HG02623 (cell line): ENCODE measurements around the gene DZIP1L.
"Not testable (repeated sequence)": the region's sequence is repeated elsewhere in the genome, so short reads cannot be mapped to it uniquely, and the experiment has no call there.

Experiments used
- ATAC-seq: cut with Tn5 transposase; IDR thresholded peaks from one replicate; pipeline ENCODE4 v1.9.1; 2021; ENCODE audit warnings: moderate library complexity; ENCODE audit not compliant: unreplicated experiment

DZIP1L gene, protein sequence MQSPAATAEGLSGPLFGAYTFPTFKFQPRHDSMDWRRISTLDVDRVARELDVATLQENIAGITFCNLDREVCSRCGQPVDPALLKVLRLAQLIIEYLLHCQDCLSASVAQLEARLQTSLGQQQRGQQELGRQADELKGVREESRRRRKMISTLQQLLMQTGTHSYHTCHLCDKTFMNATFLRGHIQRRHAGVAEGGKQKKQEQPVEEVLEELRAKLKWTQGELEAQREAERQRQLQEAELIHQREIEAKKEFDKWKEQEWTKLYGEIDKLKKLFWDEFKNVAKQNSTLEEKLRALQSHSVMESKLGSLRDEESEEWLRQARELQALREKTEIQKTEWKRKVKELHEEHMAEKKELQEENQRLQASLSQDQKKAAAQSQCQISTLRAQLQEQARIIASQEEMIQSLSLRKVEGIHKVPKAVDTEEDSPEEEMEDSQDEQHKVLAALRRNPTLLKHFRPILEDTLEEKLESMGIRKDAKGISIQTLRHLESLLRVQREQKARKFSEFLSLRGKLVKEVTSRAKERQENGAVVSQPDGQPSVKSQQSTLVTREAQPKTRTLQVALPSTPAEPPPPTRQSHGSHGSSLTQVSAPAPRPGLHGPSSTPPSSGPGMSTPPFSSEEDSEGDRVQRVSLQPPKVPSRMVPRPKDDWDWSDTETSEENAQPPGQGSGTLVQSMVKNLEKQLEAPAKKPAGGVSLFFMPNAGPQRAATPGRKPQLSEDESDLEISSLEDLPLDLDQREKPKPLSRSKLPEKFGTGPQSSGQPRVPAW

DNA sequence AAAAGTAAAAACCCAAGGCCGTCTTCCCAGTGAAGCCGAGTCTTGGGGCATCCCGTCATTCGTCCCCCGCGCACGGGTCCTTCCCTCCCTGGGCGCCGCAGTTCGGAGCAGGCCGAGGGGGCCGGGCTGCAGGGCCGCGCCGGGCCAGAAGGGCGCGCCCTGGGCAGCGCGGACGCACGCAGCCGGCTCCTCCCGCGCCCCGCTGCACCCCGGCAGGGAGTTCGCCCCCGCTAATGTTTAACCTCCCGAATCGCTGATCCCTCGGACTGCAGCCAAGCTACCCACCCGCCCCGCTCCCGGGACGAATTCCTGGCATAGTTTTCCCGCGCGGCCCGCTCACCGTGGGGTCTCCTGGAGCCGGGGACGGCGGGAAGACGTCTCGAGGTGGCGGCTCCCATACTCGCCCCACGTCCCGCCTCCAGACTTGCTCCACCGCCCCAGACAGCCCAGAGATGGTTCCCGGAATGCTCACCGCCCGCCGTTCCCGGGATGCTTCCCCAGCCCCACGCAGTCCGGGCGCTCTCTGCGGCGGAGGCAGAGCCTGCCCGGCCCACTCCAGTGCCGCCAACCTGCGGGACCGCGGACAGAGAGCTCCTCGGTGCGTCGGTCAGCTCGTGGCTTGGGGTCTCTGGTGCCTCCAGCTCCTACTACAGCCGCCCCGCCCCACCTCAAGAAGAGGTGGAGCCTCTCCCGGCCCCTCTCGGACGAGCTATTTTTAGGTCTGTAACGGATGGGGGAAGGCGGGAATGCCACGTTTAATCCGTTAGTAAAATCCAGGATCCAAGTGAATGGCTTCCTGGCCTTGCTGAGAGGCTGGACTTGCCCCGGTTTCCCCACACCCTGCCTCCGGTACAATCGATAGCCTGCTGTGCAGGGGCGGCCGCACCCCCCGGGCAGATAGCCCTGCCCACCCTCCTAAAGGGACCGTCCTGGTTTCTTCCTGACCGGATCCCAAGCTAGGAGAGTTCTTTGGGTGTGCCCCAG is at the start of gene DZIP1L:
Gene DZIP1L (minus strand): TSS at position 621 of the 984 bp plus-strand sequence. CDS start 11,637 bp downstream, outside the sequence.
- peak; percentile 75 for ATAC-seq

DNA sequence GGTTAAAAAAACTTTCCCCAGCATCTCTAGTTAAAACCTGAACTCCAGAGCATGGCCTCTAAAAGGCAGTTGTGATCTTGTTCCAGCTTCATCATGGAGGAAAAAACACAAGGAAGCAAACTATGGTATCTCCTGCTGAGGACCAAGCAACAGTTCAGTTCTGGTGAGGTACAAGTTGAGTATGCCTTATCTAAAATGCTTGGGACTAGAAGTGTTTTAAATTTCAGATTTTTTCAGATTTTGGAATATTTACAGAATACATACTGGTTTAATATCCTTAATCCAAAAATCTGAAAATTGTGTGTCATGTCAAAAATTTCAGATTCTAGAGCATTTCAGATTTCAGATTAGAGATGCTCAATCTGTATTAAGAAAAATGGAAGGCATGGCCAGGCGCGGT is 49.7 kb upstream of the DZIP1L start:
- no peak for ATAC-seq

DNA sequence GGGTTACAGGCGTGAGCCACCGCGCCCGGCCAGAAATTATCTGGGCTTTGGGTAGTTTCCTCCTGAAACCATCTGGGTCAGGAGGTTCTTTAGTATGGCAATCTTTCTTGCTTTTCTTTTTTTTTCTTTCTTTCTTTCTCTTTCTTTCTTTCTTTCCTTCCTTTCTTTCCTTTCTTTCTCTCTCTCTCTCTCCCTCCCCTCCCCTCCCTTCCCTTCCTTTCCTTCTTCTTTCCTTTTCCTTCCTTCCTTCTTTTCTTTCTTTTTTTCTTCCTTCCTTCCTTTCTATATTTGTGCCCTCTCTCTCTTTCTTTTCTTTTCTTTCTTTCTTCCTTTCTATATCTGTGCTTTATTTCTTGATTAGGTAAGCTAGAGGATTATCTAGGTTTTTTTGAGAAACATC is 42.3 kb upstream of the DZIP1L start:
- ATAC-seq: no peak

DNA sequence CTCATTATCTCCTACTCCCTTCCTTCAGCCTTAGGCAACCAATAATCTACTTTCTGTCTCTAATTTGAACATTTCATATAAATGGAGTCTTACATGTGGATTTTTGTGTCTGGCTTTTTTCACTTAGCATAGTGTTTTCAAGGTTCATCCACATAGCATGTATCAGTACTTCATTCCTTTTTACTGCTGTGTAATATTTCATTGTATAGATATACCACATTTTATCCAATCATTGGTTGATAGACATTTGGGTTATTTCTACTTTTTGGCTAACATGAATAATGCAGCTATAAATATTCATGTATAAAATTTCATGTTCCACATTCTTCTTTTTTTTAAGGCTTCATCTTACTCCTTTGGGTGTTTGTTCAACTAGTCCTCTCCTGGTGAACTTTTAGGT is 39.1 kb upstream of the DZIP1L start:
- ATAC-seq: no peak

DNA sequence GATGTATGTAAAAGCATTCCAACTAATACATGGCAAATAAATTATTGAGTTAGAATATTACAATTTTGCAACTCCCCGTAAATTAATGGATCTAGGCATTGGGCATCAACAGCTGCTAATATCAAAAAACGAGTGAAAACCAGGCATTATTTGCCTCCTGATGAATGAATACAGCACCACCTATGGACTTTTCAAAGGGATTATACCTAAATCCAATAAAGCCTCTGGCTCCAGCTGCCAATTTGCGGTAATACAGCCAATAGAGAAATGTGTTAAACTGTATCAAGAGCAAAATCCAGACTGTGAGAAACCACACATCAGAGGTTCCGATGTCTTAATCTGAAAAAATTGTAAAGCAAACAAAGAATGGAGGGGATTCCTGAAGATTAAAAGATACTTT is 33.1 kb upstream of the DZIP1L start:
- ATAC-seq: no peak

DNA sequence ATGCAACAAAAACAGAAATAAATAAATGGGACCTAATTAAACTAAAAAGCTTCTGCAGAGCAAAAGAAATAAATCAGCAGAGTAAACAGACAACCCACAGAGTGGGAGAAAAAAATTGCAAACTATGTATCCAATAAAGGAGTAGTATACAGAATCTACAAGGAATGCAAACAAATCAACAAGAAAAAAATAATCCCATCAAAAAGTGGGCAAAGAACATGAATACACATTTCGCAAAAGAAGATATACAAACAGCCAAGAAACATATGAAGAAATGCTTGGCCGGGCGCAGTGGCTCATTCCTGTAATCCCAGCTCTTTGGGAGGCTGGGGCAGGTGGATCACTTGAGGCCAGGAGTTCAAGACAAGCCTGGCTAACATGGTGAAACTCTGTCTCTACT is 26.8 kb upstream of the DZIP1L start:
- ATAC-seq: not testable (repeated sequence)

DNA sequence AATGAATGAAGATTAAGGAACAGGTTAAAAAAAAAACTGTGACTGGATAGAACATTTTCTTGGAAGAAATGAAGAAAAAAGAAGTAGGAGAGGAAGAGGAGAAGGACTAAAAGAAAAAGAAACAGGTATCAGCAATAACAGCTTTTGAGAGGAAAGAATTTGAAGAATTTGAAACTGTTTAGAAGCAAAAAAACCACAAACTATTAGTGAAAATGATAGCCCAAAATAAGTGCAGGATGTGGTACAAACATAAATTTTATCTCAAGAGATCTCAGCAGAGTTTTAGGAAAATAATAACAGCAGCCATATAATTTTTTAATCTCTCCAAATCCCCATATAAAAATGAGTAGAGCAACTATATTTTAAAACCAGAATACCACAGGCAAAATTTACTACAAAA is 25.5 kb upstream of the DZIP1L start:
- no peak for ATAC-seq

DNA sequence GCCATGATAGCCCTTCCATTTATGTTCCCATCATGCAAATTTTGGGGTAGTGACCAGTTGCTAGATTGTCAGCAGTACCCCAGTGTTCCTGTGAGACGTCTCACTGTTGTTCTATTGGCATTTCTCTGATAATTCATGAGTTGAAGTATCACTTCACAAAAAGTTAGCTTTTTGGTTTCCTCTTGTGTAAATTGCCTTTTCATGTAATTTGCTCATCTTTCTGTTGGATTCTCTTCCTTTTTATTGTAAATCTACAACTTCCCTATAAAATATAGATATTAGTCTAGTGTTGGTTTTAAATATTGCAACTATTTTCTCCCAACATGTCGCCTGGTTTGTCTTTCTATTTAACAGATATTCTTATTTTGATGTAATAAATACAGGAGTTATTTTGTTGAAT is 24.3 kb upstream of the DZIP1L start:
- no peak for ATAC-seq

DNA sequence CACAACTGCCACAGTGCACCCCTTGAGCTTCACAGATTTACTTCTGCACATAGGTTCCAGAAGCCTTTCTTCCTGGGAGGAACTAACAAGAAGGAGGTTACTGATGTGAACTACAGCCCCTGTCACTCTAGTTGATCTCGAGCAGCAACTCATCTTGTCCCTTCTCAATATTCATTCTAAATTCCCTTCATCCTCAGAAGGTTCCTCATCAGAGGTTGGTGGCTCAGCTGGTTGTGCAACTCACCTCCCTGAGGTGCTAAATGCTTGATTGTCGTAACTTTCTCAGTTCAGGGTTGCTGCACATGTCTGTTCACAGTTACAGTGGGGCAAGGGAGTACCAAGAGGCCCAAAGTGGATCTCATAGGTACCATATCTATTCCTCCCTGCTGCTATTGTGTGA is 22.5 kb upstream of the DZIP1L start:
- no peak for ATAC-seq

DNA sequence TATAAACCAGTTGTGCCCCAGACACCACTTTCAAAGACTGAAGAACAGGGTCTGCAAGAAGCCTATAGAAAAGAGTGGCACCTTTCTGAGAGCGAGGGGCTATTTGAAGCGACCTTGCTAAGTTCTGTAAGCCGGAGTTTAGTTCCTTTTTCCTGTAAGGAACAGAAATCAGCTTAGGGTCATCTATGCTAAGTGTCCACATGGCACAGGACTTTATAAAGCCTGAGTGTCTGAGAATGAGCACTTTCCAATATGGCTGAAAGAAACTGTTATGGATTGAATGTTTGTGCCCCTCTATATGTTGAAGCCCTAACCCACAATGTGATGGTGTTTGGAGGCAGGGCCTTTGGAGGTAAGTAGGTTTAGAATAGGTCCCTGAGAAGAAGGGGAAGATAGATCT is 20.8 kb upstream of the DZIP1L start:
- no peak for ATAC-seq

DNA sequence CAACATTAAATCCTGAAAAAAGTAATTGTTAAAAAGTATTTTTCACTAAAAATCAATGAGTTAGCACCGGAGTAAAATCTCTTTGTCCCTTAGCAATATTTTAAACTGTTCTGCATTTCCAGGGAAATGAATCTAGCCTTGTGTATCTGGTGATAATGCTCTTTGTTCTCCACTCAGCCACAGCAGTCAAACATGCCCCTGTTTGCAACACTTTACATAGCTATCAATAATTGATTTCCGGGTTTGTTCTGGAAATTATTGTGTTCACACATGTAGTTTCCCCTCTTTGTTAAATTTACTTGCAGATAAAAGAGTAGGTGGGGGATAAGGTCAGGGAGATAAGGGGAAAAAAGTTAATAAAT is 20.4 kb upstream of the DZIP1L start:
- no peak for ATAC-seq

DNA sequence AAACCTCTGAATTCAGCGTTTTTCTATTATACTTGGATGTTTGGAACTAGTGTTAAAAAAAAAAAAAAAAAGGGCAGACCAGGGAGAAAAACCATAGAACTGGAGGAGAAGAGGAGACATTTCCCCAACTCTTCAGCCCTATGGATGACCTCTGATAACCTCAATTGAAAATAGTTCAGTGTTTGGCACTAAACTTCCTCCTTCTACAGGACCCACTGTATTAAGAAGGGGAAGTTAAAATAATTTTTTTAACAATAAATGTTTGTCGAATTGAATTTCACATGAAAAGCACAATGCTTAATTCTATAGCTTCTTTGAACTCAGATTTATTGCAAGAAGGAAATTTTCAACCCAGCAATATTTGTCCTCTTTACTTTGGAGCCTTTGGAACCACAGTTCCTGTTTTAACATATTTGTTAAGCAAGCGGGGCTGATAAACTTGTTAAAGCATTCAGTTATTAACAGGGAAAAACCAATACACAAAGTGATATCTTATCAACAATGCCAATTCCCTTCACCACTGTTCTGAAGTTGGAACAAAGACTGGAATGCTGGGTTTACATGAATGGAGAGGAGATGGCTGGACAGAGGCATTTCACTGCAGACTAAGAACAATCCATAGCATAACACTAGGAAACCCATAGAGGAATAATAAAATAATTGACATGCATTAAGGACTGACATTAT is 19.9 kb upstream of the DZIP1L start:
- ATAC-seq: no peak

DNA sequence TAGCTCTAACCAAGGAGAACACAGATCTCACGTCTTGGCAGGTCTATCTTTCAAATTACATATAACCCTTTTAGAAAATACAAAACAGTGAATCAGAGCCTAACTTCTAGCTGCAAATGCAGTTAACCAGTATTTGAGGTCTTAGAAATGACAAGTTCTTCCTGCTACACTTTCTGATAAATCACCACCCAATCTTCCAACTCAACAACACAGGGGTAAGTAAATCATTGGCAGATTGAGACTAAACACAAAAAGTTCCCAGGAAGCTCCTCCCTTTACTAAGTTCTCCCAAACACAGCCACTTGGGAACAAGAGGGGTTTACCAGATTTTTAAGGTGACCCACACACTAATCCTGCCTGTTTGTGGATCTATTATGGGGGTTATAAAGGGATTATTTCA is 16.8 kb upstream of the DZIP1L start, which contains the start of gene A4GNT:
Gene A4GNT (minus strand): TSS at position 152 of the 400 bp plus-strand sequence. CDS start 1,134 bp downstream, outside the sequence.
- ATAC-seq: no peak

DNA sequence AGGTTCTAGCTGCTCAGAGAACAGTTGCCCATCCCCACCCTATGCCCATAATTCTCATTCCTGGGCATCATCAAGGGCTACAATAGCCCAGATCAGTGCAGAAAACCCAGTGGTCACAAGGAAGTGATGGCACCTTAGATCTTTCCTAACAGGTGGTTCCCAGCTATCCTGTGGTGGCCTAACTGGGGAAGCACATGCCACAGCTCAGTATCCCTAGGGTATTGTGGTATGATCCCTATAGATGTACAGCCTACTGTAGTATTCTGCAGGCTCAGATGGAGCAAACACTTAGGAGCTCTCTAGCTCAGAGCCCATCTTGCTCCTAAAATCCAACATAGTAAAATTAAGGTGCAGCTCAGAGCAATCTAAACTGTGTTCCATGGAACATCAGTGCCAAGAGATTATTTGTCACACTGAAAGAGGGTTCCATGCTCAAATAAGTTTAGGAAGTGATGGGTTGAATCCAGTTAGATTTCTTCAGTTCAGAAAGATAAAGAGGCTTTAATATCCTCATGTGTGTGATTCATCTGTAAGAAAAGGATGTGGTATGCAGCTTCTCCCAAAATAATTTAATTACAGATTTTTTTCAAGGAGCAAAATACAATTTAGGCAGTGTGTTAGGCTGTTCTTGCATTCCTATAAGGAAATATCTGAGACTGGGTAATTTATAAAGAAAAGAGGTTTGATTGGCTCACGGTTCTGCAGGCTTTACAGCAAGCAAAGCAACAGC is 12.4 kb upstream of the DZIP1L start:
- ATAC-seq: no peak

DNA sequence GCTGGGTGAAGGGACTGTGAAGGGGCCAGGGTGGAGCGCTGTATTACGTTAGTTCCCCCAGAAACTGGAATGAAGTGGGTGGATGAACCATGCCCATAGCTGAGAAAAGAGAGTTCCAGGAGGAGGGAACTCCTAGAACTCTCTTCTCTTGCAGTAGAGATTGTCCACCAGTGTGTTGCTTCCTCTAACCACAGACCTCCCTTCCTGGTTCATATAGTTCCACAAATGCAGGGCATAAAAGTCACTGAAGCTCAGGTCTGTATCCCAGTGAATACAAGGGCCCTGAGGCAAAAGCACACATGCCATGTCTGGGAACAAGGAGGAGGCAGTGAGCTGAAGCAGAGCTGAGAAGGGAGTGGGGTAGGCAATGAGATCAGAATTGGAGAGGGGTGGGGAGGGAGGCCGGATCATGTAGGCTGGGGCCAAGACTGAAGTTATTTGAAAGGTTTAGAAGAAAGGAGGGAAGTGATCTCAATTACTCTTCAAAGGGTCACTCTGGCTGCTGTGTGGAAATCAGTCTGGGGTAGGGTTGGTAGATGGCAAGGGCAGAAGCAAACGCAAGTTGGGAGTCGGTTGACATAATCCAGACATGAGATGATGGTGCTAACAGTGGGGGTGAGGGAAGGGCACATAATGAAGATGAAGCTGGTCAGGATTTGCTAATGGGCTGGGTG is 10.3 kb upstream of the DZIP1L start:
- no peak for ATAC-seq

DNA sequence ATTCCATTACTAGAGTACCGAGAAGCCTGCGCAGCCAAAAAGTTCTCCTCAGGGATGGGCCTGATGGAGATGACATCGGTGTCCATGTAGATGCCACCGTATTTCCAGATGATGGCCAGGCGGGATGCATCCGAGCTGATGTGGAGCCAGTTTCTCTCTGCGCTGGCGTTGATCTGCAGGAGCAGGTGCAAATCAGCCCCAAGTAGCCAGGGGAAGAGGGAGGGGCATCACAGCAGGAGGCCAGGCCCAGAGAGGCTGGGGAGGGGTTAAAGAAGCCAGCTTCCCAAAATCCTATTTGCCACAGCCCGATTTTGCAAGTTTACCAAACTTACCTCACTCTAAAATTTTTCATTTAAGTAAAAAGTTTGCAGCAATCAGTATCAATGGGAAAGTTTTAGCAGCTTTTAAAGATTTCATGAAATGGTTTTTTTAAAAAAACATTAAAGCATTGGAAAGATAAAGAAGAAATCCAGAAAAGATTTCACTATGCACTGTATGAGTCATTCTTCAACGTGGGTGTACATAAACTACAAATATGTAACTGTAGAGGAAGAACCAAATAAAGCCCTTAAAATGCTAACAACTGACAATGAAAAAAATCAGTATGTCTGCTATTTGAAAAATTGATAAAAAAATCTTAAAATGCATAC is 9.4 kb upstream of the DZIP1L start:
- no peak for ATAC-seq

DNA sequence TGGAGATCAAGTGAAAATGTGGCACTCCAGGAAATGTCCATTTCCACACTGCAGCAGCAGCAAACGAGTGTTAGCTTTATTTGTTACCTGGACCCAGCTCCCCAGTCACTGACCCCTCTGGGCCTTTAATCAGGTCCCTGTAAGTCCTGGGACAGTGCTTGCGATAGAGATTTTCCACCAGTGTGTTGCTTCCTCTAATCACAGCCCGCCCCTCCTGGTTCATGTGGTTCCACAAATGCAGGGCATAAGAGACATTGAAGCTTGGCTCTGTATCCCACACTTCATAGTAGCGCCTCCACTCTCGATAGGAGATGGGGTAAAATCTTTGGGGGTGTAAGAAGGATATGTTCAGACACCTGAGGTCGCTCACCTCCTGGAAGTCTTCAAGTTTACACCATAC is 8.8 kb upstream of the DZIP1L start:
- no peak for ATAC-seq

DNA sequence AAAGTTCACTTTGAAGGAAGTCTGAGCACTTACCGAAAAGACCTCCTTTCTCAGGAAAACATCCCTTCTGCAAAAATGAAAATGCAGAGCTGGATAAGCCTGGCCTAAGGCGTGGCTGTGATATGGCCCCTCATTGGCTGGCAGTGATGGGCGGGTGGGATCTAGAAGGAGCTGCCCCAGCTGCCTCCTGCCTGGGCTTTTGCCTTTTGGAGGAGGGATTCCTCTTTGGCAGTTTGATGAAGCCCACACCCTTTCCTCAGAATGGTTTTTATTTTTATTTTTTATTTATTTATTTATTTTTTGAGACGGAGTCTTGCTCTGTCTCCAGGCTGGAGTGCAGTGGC is 4.0 kb upstream of the DZIP1L start:
- ATAC-seq: no peak
